Parathyroid adenoma (tissue), 2 donors: ENCODE measurements around the gene LGALS16.

Source experiments
- H2AFZ ChIP-seq: fragments of 300-600 bp; sonication (generic); one replicate; pipeline ENCODE4 v1.7.0; 2017; ENCODE audit warnings: antibody characterized with exemption, mild to moderate bottlenecking
- H3K27ac ChIP-seq: fragments of 300-600 bp; sonication (generic); one replicate; pipeline ENCODE4 v1.7.0; 2017
- H3K27me3 ChIP-seq: fragments of 300-600 bp; sonication (generic); one replicate; pipeline ENCODE4 v1.7.0; 2017; ENCODE audit warnings: low read length; ENCODE audit not compliant: control insufficient read depth, insufficient read depth
- H3K36me3 ChIP-seq: fragments of 300-600 bp; sonication (generic); one replicate; pipeline ENCODE4 v1.7.0; 2017; ENCODE audit warnings: low read length; ENCODE audit not compliant: control insufficient read depth, insufficient read depth
- H3K4me1 ChIP-seq: fragments of 300-600 bp; sonication (generic); one replicate; pipeline ENCODE4 v1.7.0; 2017; ENCODE audit warnings: control low read depth
- H3K4me2 ChIP-seq: fragments of 300-600 bp; sonication (generic); one replicate; pipeline ENCODE4 v1.7.0; 2017; ENCODE audit warnings: low read length
- H3K4me3 ChIP-seq: fragments of 300-600 bp; sonication (generic); one replicate; pipeline ENCODE4 v1.7.0; 2017; ENCODE audit warnings: low read depth, low read length
- H3K79me2 ChIP-seq: fragments of 300-600 bp; sonication (generic); one replicate; pipeline ENCODE4 v1.7.0; 2017; ENCODE audit warnings: control low read depth
- H3K9ac ChIP-seq: fragments of 300-600 bp; sonication (generic); one replicate; pipeline ENCODE4 v1.7.0; 2017; ENCODE audit warnings: mild to moderate bottlenecking
- H3K9me3 ChIP-seq: fragments of 300-600 bp; sonication (generic); one replicate; pipeline ENCODE4 v1.7.0; 2017; ENCODE audit warnings: low read length; ENCODE audit not compliant: control insufficient read depth
- TF ChIP-seq, protein P1 (sequence below): fragments of 300-600 bp; sonication (generic); IDR thresholded peaks from one replicate; pipeline ENCODE4 v1.7.0; 2017; ENCODE audit warnings: antibody characterized with exemption, mild to moderate bottlenecking
- donor health status: primary hyperparathyroidism.

The LGALS16 gene

DNA sequence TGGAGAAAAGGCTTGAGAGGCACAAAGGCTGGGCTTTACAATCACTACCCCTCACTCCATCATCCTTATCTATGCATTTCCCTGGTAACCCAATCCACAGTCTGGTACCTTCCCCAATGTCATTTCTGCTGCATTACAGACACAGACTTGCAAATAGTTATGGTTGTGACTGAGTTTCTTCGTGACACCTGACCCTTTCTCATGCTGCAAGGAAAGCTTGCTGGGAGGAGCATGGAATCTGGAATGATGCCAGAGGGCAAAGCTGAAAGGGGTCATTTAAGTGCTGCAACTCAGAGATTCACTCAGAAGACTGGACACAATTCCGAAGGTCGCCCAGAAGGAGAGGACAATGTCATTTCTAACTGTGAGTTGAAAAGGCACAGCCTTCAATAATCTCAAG, at the start of gene LGALS16:
Gene LGALS16, plus strand, starts transcription at position 301 of the 400 bp plus-strand sequence. Its CDS starts 49 bp downstream, at position 350.
- TF ChIP-seq, protein P1, sequence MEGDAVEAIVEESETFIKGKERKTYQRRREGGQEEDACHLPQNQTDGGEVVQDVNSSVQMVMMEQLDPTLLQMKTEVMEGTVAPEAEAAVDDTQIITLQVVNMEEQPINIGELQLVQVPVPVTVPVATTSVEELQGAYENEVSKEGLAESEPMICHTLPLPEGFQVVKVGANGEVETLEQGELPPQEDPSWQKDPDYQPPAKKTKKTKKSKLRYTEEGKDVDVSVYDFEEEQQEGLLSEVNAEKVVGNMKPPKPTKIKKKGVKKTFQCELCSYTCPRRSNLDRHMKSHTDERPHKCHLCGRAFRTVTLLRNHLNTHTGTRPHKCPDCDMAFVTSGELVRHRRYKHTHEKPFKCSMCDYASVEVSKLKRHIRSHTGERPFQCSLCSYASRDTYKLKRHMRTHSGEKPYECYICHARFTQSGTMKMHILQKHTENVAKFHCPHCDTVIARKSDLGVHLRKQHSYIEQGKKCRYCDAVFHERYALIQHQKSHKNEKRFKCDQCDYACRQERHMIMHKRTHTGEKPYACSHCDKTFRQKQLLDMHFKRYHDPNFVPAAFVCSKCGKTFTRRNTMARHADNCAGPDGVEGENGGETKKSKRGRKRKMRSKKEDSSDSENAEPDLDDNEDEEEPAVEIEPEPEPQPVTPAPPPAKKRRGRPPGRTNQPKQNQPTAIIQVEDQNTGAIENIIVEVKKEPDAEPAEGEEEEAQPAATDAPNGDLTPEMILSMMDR: no peak
- H2AFZ ChIP-seq: no peak within 1 kb of the TSS
- no peaks in the 10 kb centered on the region for H3K9me3 ChIP-seq
- no peak within 1 kb of the TSS for H3K9ac ChIP-seq
- no peak within 1 kb of the TSS for H3K4me3 ChIP-seq
- no peaks in the 10 kb centered on the region for H3K27me3 ChIP-seq
- H3K4me1 ChIP-seq: no peaks in the 10 kb centered on the region
- H3K79me2 ChIP-seq: no peaks in the 10 kb centered on the region
- no peaks in the 10 kb centered on the region for H3K36me3 ChIP-seq
- H3K4me2 ChIP-seq: no peak within 1 kb of the TSS
- no peak within 1 kb of the TSS for H3K27ac ChIP-seq

DNA sequence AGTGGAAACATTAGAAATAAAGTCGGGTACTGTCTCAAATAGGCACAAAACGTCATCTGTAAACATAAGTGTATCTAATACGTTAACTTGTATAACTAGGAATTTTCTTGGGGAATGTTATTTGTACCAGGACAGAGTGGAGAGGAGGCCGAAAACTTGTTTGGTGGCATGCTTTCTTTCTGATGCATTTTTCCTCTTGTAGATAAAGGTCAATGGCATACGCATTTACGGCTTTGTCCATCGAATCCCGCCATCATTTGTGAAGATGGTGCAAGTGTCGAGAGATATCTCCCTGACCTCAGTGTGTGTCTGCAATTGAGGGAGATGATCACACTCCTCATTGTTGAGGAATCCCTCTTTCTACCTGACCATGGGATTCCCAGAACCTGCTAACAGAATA, 48.7 kb upstream of the LGALS16 start:
- TF ChIP-seq, protein P1: no peak
- Histone ChIP-seq H3K4me3 (no peak overlapping the region), H3K36me3 (no peaks in the 10 kb centered on the region), H3K79me2 (no peaks in the 10 kb centered on the region), H3K9me3 (no peaks in the 10 kb centered on the region), H3K4me2 (no peak overlapping the region), H3K27ac (no peak overlapping the region), H2AFZ (no peak overlapping the region), H3K9ac (no peak overlapping the region), H3K4me1 (no peaks in the 10 kb centered on the region), H3K27me3 (no peaks in the 10 kb centered on the region)

DNA sequence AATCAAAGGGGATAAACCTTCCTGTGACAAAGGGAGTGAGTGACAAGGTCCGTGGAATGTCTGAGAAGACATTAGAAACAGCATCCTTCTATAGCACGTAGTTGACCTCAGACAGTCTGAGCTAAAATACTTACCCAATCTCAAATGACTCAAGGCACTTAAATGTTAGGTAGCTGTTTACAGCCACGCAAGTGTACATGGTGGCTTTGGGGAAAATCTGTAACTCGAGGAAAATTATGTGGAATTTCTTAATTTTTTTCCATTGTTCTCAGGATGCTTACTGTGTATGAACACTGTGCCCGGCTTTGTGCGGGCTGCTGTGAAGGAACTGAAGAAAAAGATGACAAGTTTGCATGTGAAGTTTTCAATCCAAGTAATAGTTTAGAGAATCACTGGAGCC, 48.2 kb upstream of the LGALS16 start:
- H3K4me3 ChIP-seq: no peak overlapping the region
- H3K4me1 ChIP-seq: no peaks in the 10 kb centered on the region
- no peaks in the 10 kb centered on the region for H3K9me3 ChIP-seq
- no peak overlapping the region for H3K9ac ChIP-seq
- no peak overlapping the region for H3K4me2 ChIP-seq
- no peaks in the 10 kb centered on the region for H3K36me3 ChIP-seq
- no peak overlapping the region for H2AFZ ChIP-seq
- H3K27ac ChIP-seq: no peak overlapping the region
- TF ChIP-seq, protein P1: no peak
- no peaks in the 10 kb centered on the region for H3K79me2 ChIP-seq
- H3K27me3 ChIP-seq: no peaks in the 10 kb centered on the region

DNA sequence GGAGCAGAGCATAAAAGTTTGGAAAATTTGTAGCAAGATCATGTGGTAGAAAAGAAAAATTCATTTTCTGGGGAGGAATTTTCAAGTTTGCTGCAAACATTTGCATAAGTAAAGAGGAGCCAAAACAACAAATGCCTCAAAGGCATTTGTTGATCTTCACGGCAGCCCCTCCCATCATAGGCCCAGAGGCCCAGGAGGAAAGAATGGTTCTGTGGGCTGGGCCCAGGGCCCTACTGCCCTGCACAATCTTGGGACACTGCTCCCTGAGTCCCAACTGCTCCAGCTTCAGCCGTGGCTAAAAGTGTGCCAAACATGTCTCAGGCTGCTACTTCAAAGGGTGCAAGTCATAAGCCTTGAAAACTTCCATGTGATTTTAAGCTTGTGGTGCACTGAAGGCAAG, 42.1 kb upstream of the LGALS16 start:
- no peaks in the 10 kb centered on the region for H3K79me2 ChIP-seq
- no peak overlapping the region for H3K9ac ChIP-seq
- no peak overlapping the region for H3K27ac ChIP-seq
- no peaks in the 10 kb centered on the region for H3K4me1 ChIP-seq
- TF ChIP-seq, protein P1: no peak
- no peaks in the 10 kb centered on the region for H3K36me3 ChIP-seq
- H3K9me3 ChIP-seq: no peaks in the 10 kb centered on the region
- H3K4me3 ChIP-seq: no peak overlapping the region
- no peak overlapping the region for H3K4me2 ChIP-seq
- no peak overlapping the region for H2AFZ ChIP-seq
- no peaks in the 10 kb centered on the region for H3K27me3 ChIP-seq

DNA sequence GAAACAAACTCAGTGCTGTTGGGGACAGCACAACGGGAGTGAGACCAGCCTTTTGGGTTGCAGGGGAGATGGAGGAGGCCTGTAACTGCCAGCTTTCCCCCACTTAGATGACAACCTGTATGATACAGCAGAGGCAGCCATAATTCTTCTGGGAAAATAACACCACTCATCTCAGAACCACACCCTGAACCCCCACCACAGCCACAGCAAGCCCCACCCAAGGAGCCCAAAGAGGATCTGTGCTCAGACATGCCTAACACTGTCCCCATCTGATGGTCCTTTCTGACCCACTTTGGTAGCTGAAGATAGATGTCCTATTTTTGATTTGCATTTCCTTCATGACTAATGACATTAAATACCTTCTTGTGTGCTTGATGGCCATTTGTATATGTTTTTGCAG, 38.0 kb upstream of the LGALS16 start:
- no peak overlapping the region for H3K4me2 ChIP-seq
- TF ChIP-seq, protein P1: no peak

More for the DNA sequence above, 38.0 kb upstream of the LGALS16 start:
- Histone ChIP-seq H3K36me3 (no peaks in the 10 kb centered on the region), H3K27me3 (no peaks in the 10 kb centered on the region), H2AFZ (no peak overlapping the region), H3K4me3 (no peak overlapping the region), H3K27ac (no peak overlapping the region), H3K79me2 (no peaks in the 10 kb centered on the region), H3K9me3 (no peaks in the 10 kb centered on the region), H3K9ac (no peak overlapping the region), H3K4me1 (no peaks in the 10 kb centered on the region)
